HL-60 (cell line): Measurements from ENCODE around the gene DDX60.

Source experiments
- DNase-seq, 2 experiments: peaks; one replicate each; pipeline ENCODE4 v3.0.0-alpha.2; 2010 to 2020; ENCODE audit warnings: low read depth in 1 of 2, low spot score in 1 of 2
- H3K27ac ChIP-seq: fragments of 250-450 bp; sonication (Bioruptor Pico); replicated peaks from 2 replicates; pipeline ENCODE4 v1.5.1; 2020; ENCODE audit warnings: mild to moderate bottlenecking, moderate library complexity
- H3K27me3 ChIP-seq: fragments of 250-450 bp; sonication (Bioruptor Pico); 2 replicates; pipeline ENCODE4 v1.5.1; 2021; ENCODE audit warnings: mild to moderate bottlenecking, moderate library complexity; ENCODE audit not compliant: insufficient read depth, poor library complexity, severe bottlenecking
- H3K4me3 ChIP-seq: replicated peaks from 2 replicates; pipeline ENCODE4 v1.5.1; 2011; ENCODE audit warnings: mild to moderate bottlenecking, control low read depth, low read length; ENCODE audit not compliant: insufficient read depth
- CTCF ChIP-seq: IDR thresholded peaks from one replicate; pipeline ENCODE4 v1.5.1; 2011; ENCODE audit warnings: low read length, control low read depth, inconsistent platforms; ENCODE audit not compliant: insufficient read depth
- GABPA ChIP-seq: IDR thresholded peaks from 2 replicates; pipeline ENCODE4 v1.6.1; 2012; ENCODE audit warnings: low read depth
- POLR2AphosphoS5 ChIP-seq: IDR thresholded peaks from 2 replicates; pipeline ENCODE4 v1.6.1; 2012; ENCODE audit warnings: low read depth
- REST ChIP-seq: IDR thresholded peaks from 2 replicates; pipeline ENCODE4 v1.6.1; 2012; ENCODE audit warnings: low read depth; ENCODE audit not compliant: insufficient replicate concordance
- SPI1 ChIP-seq: IDR thresholded peaks from 2 replicates; pipeline ENCODE4 v1.6.1; 2012; ENCODE audit warnings: low read depth, mild to moderate bottlenecking, borderline replicate concordance

DDX60 gene

GRCh38 chr4:168177546-168178149 is 140.9 kb downstream of the DDX60 start:
- Histone ChIP-seq H3K4me3 (no peak overlapping the region), H3K27ac (no peak overlapping the region), H3K27me3 (no peaks in the 10 kb centered on the region)
- TF ChIP-seq POLR2AphosphoS5 (no peak), SPI1 (no peak), GABPA (no peak), CTCF (no peak), REST (no peak)
- DNase-seq = no peak

GRCh38 chr4:168174308-168174707 is 144.2 kb downstream of the DDX60 start:
- H3K27ac ChIP-seq = no peak overlapping the region
- TF ChIP-seq GABPA (no peak), POLR2AphosphoS5 (no peak), REST (no peak), CTCF (no peak)

DNA sequence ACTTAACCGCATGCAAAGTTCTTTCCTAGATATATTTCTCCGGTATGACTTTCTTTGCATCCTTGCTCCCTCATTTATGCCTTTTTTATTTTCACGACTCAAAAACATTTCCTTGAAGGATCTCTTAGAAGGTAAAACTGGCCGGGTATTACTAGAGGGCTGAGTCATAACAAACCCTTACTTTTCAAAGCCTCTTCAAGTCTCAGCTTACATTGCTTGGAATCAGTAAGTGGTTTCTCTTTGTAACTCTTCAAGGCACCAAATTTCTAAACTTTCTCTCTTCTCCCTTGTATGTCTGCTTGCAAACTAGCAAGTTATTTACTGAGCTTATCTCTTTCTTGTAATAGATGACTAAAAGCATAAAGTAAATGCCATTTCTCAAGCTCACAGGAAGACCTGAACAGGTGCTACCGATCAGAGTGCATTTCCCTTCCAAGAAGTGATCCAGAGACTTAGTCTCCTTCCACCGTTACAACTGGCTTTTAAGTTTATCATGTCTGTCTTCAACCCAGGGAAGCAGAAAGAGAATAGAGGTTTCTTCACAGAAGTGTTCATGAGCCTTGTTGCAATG is 150.8 kb downstream of the DDX60 start:
- Histone ChIP-seq H3K4me3 (no peak overlapping the region), H3K27me3 (no peaks in the 10 kb centered on the region), H3K27ac (no peak overlapping the region)
- TF ChIP-seq GABPA = no peak
- no peak for DNase-seq

More at GRCh38 chr4:168174308-168174707, 144.2 kb downstream of the DDX60 start:
- Histone ChIP-seq H3K27me3 (no peaks in the 10 kb centered on the region), H3K4me3 (no peak overlapping the region)
- no peak for DNase-seq
